H1 (cell line): ENCODE results near the gene ZNF654. TPM values are rescaled to one million over a fixed set of nuclear protein-coding genes. Genes with fewer than 3 reads are reported as not detected.

ENCODE experiments used
- CTCF ChIA-PET: fragments of 300-600 bp; sonication (Branson Sonifier 250); formaldehyde crosslinking; loops from one replicate; lab custom pipeline; 2021; ENCODE audit not compliant: partially characterized antibody; lab: Charles Lee
- POLR2A ChIA-PET: fragments of 300-600 bp; sonication (Branson Sonifier 250); formaldehyde crosslinking; loops from one replicate; lab custom pipeline; 2021; ENCODE audit warnings: inconsistent platforms; ENCODE audit not compliant: partially characterized antibody; lab: Charles Lee
- DNase-seq, 2 experiments: peaks; one replicate each; pipeline versions ENCODE4 v3.0.0 to v3.0.0-alpha.2; 2010 to 2022; ENCODE audit warnings: low spot score in 2 of 2, low read depth in 1 of 2, mixed read lengths in 1 of 2
- FAIRE-seq: peaks from 2 replicates; lab custom pipeline; 2011; peaks lifted over from hg19 to GRCh38; lab: Jason Lieb, UNC
- H2AFZ ChIP-seq: 2 replicates; pipeline ENCODE4 v1.8.1; 2012; ENCODE audit warnings: low read length, inconsistent platforms
- H2AK5ac ChIP-seq: 2 replicates; pipeline ENCODE4 v1.6.1; 2013; ENCODE audit warnings: low read depth, low read length
- H2BK120ac ChIP-seq: replicated peaks from 2 replicates; pipeline ENCODE3; 2013; ENCODE audit warnings: low read depth, low read length, inconsistent platforms
- H2BK12ac ChIP-seq: 2 replicates; pipeline ENCODE4 v1.6.1; 2013; ENCODE audit warnings: low read depth, low read length
- H2BK15ac ChIP-seq: 2 replicates; pipeline ENCODE4 v1.6.1; 2013; ENCODE audit warnings: low read length
- H2BK20ac ChIP-seq: 2 replicates; pipeline ENCODE4 v1.6.1; 2013; ENCODE audit warnings: low read length
- H2BK5ac ChIP-seq: 2 replicates; pipeline ENCODE4 v1.6.1; 2013; ENCODE audit warnings: low read depth, low read length
- H3K14ac ChIP-seq: 2 replicates; pipeline ENCODE4 v1.6.1; 2013; ENCODE audit warnings: inconsistent platforms; ENCODE audit not compliant: insufficient read length
- H3K18ac ChIP-seq: 2 replicates; pipeline ENCODE4 v1.6.1; 2013; ENCODE audit warnings: low read length; ENCODE audit errors: extremely low read depth
- H3K23ac ChIP-seq: 2 replicates; pipeline ENCODE4 v1.6.1; 2013; ENCODE audit warnings: inconsistent platforms; ENCODE audit not compliant: insufficient read length
- H3K23me2 ChIP-seq: 2 replicates; pipeline ENCODE4 v1.6.1; 2013; ENCODE audit warnings: low read depth, low read length
- H3K27ac ChIP-seq: 2 replicates; pipeline ENCODE4 v1.6.1; 2011; ENCODE audit warnings: low read depth, low read length, inconsistent platforms
- H3K27me3 ChIP-seq, 4 experiments: replicated peaks in 1 of 4; 1 replicate in 1 of 4; 2 replicates in 3 of 4; pipeline versions ENCODE4 v1.6.1 to v1.8.1; 2011 to 2013; ENCODE audit warnings: low read length in 3 of 4, mild to moderate bottlenecking in 3 of 4, inconsistent platforms in 2 of 4, mixed read lengths in 2 of 4, moderate library complexity in 1 of 4; ENCODE audit not compliant: control insufficient read depth in 3 of 4, insufficient read depth in 3 of 4; ENCODE audit errors: extremely low read depth in 1 of 4
- H3K36me3 ChIP-seq, 4 experiments: 2 replicates each; pipeline versions ENCODE4 v1.6.1 to v1.8.1; 2011 to 2013; ENCODE audit warnings: mild to moderate bottlenecking in 4 of 4, low read length in 3 of 4, moderate library complexity in 2 of 4, control low read depth in 1 of 4, inconsistent platforms in 1 of 4; ENCODE audit not compliant: insufficient read depth in 4 of 4, control insufficient read depth in 2 of 4
- H3K4ac ChIP-seq: replicated peaks from 2 replicates; pipeline ENCODE3; 2013; ENCODE audit warnings: low read length, low read depth, mixed read lengths, inconsistent platforms; ENCODE audit not compliant: insufficient read length
- H3K4me1 ChIP-seq, 4 experiments: replicated peaks in 1 of 4; 1 replicate in 1 of 4; 2 replicates in 3 of 4; pipeline versions ENCODE4 v1.6.1 to v1.8.1; 2011 to 2013; ENCODE audit warnings: low read length in 3 of 4, inconsistent platforms in 2 of 4, mixed read lengths in 1 of 4; ENCODE audit not compliant: insufficient read depth in 4 of 4, control insufficient read depth in 3 of 4
- H3K4me2 ChIP-seq, 2 experiments: 2 replicates each; pipeline versions ENCODE4 v1.6.1 to v1.8.1; 2011 to 2013; ENCODE audit warnings: low read depth in 2 of 2, low read length in 2 of 2, control low read depth in 1 of 2, inconsistent platforms in 1 of 2, mild to moderate bottlenecking in 1 of 2; ENCODE audit not compliant: insufficient read depth in 1 of 2
- H3K4me3 ChIP-seq, 4 experiments: fragments of 200-600, 300-600 bp in 1 of 4; sonication (generic), shearing (Covaris generic), sonication (Bioruptor Twin) in 1 of 4; 2 replicates each; pipeline versions ENCODE4 v1.5.1 to v1.8.1; 2011 to 2016; ENCODE audit warnings: low read length in 4 of 4, low read depth in 3 of 4, control low read depth in 2 of 4, inconsistent platforms in 2 of 4, mild to moderate bottlenecking in 2 of 4, mixed read lengths in 1 of 4, moderate library complexity in 1 of 4; ENCODE audit not compliant: insufficient read depth in 2 of 4; ENCODE audit errors: extremely low read depth in 1 of 4
- H3K56ac ChIP-seq: replicated peaks from 2 replicates; pipeline ENCODE3; 2013; ENCODE audit warnings: low read depth, mild to moderate bottlenecking, mixed read lengths, low read length, inconsistent platforms; ENCODE audit not compliant: insufficient read length
- H3K79me1 ChIP-seq: 2 replicates; pipeline ENCODE4 v1.6.1; 2013; ENCODE audit warnings: low read depth, low read length, control low read depth
- H3K79me2 ChIP-seq, 2 experiments: 2 replicates each; pipeline versions ENCODE4 v1.6.1 to v1.8.1; 2012 to 2013; ENCODE audit warnings: low read length in 2 of 2, mild to moderate bottlenecking in 2 of 2, inconsistent platforms in 1 of 2; ENCODE audit not compliant: insufficient read depth in 2 of 2, control insufficient read depth in 1 of 2
- H3K9ac ChIP-seq, 4 experiments: replicated peaks in 1 of 4; 1 replicate in 1 of 4; 2 replicates in 3 of 4; pipeline versions ENCODE4 v1.6.1 to v1.8.1; 2011 to 2013; ENCODE audit warnings: low read depth in 3 of 4, low read length in 3 of 4, control low read depth in 2 of 4, mild to moderate bottlenecking in 2 of 4, moderate library complexity in 2 of 4, inconsistent platforms in 1 of 4; ENCODE audit errors: extremely low read depth in 1 of 4
- H3K9me3 ChIP-seq, 2 experiments: 2 replicates each; pipeline versions ENCODE4 v1.6.1 to v1.8.1; 2012 to 2013; ENCODE audit warnings: mild to moderate bottlenecking in 2 of 2, moderate library complexity in 2 of 2, control low read depth in 1 of 2, inconsistent platforms in 1 of 2, low read depth in 1 of 2, low read length in 1 of 2, mixed read lengths in 1 of 2; ENCODE audit not compliant: insufficient read depth in 2 of 2
- H4K20me1 ChIP-seq, 2 experiments: replicated peaks in 1 of 2; 2 replicates each; pipeline versions ENCODE3 to v1.8.1; 2011 to 2013; ENCODE audit warnings: inconsistent platforms in 2 of 2, low read length in 2 of 2, mild to moderate bottlenecking in 1 of 2; ENCODE audit not compliant: insufficient read depth in 2 of 2, control insufficient read depth in 1 of 2
- H4K5ac ChIP-seq: 2 replicates; pipeline ENCODE4 v1.6.1; 2013; ENCODE audit warnings: low read length, low read depth, mixed read lengths, inconsistent platforms; ENCODE audit not compliant: insufficient read length
- H4K8ac ChIP-seq: 2 replicates; pipeline ENCODE4 v1.8.0; 2013; ENCODE audit warnings: mild to moderate bottlenecking, moderate library complexity, low read length, inconsistent platforms; ENCODE audit not compliant: insufficient read depth; ENCODE audit errors: extremely low read depth
- H4K91ac ChIP-seq: replicated peaks from 2 replicates; pipeline ENCODE3; 2013; ENCODE audit warnings: low read length, mixed read lengths, inconsistent platforms; ENCODE audit not compliant: insufficient read length
- ATF2 ChIP-seq: IDR thresholded peaks from 2 replicates; pipeline ENCODE4 v1.6.1; 2012; ENCODE audit warnings: low read length, inconsistent platforms
- EGR1 ChIP-seq: IDR thresholded peaks from 2 replicates; pipeline ENCODE4 v1.6.1; 2011; ENCODE audit warnings: low read depth, low read length, borderline replicate concordance
- EP300 ChIP-seq, 2 experiments: IDR thresholded peaks; 1 replicate in 1 of 2; 2 replicates in 1 of 2; pipeline ENCODE4 v1.6.1; 2011 to 2012; ENCODE audit warnings: low read depth in 2 of 2, low read length in 2 of 2, mild to moderate bottlenecking in 2 of 2, borderline replicate concordance in 1 of 2, inconsistent platforms in 1 of 2, moderate library complexity in 1 of 2
- EZH2 ChIP-seq: fragments of 200-600 bp; sonication (generic); IDR thresholded peaks from 2 replicates; pipeline ENCODE4 v1.7.1; 2012; ENCODE audit warnings: low read depth, mild to moderate bottlenecking, moderate library complexity, low read length, inconsistent platforms; ENCODE audit not compliant: severe bottlenecking
- GABPA ChIP-seq: IDR thresholded peaks from 2 replicates; pipeline ENCODE4 v1.6.1; 2011; ENCODE audit warnings: mild to moderate bottlenecking, low read length, moderate library complexity, borderline replicate concordance; ENCODE audit not compliant: insufficient read depth
- GTF2F1 ChIP-seq: IDR thresholded peaks from 2 replicates; pipeline ENCODE4 v1.6.1; 2012; ENCODE audit warnings: low read depth, low read length, improper control_type of control experiment, borderline replicate concordance
- KDM4A ChIP-seq: IDR thresholded peaks from one replicate; pipeline ENCODE4 v1.7.1; 2012; ENCODE audit warnings: low read depth, mild to moderate bottlenecking, moderate library complexity, low read length, inconsistent platforms; ENCODE audit not compliant: severe bottlenecking
- MAFK ChIP-seq: IDR thresholded peaks from 2 replicates; pipeline ENCODE4 v1.6.1; 2012; ENCODE audit warnings: low read depth, mild to moderate bottlenecking, improper control_type of control experiment, low read length
- TEAD4 ChIP-seq: IDR thresholded peaks from 2 replicates; pipeline ENCODE4 v1.6.1; 2012; ENCODE audit warnings: low read depth, low read length, inconsistent platforms, mixed read lengths
- WGBS, 2 experiments: shearing (Covaris generic) in 1 of 2; methylation state at CpG; one replicate each; pipeline versions ENCODE4 v1.1.6 to v1.1.7; 2013 to 2015; ENCODE audit warnings: low lambda C conversion rate in 2 of 2, mixed read lengths in 2 of 2, inconsistent platforms in 1 of 2, low coverage in 1 of 2, missing lambda C conversion rate in 1 of 2; ENCODE audit not compliant: insufficient replicate concordance in 2 of 2, insufficient coverage in 1 of 2, insufficient read length in 1 of 2; ENCODE audit errors: extremely low coverage in 1 of 2, missing lambda C conversion rate in 1 of 2; 5-methylcytosine and 5-hydroxymethylcytosine counted together
- polyA plus RNA-seq, 7 experiments: library from polyadenylated mRNA; depleted of rRNA in 3 of 7; stranded (reverse) in 5 of 7; unstranded in 2 of 7; fragments of >200 nt in 5 of 7; fragments of 200-250 nt in 2 of 7; gene quantifications; 1 replicate in 5 of 7; 2 replicates in 1 of 7; 4 replicates in 1 of 7; pipeline versions ENCODE4 v1.2.1 to v1.2.3, GENCODE V29; 2011 to 2013; ENCODE audit warnings: missing spikeins in 2 of 7, mixed read lengths in 2 of 7
- total RNA-seq: library from RNA; stranded (reverse); fragmentation: NEBNext Ultra II Directional; extraction: Animal tissue kit (Norgen Biotek cat#: 25700); gene quantifications from 2 replicates; pipeline ENCODE4 v1.2.1, GENCODE V29; 2021

ZNF654 gene
- total and polyA plus RNA-seq, 2 of the 8 experiments (the other 6 are each of a cell fraction or from before 2014, with no cell fraction given), result 0.47 to 5.3 TPM

- H3K27me3 ChIP-seq, result no peaks in the 10 kb centered on the region
- H2BK20ac ChIP-seq, result no peak overlapping the region
- H3K4me2 ChIP-seq, result no peak overlapping the region
- H4K8ac ChIP-seq, result no peak overlapping the region
- no peaks in the 10 kb centered on the region for H3K79me1 ChIP-seq
- H3K23me2 ChIP-seq, result no peaks in the 10 kb centered on the region
- no peak overlapping the region for H3K14ac ChIP-seq
- H3K9ac ChIP-seq, result no peak overlapping the region
- no peak overlapping the region for H2BK120ac ChIP-seq
- POLR2A ChIA-PET, result no interaction called here
- no peak overlapping the region for H3K4me3 ChIP-seq
- no peak for FAIRE-seq
- H2AK5ac ChIP-seq, result no peak overlapping the region
- no peak overlapping the region for H4K91ac ChIP-seq
- H2AFZ ChIP-seq, result no peak overlapping the region
- no peaks in the 10 kb centered on the region for H3K79me2 ChIP-seq
- no peak overlapping the region for H3K23ac ChIP-seq
- no peak overlapping the region for H4K5ac ChIP-seq
- H3K4ac ChIP-seq, result no peak overlapping the region
- no peaks in the 10 kb centered on the region for H3K4me1 ChIP-seq
- no peak overlapping the region for H3K56ac ChIP-seq
- no peaks in the 10 kb centered on the region for H3K36me3 ChIP-seq
- H3K27ac ChIP-seq, result no peak overlapping the region
- no peak overlapping the region for H2BK15ac ChIP-seq
- no peak for DNase-seq
- CTCF ChIA-PET, result interaction anchor here (0.7 to 1.5 kb wide), 2 partner anchors 11 to 1218 kb away, joined by 3 read pairs; no protein-coding TSS in a partner anchor
- no peaks in the 10 kb centered on the region for H3K9me3 ChIP-seq
- no peak overlapping the region for H2BK12ac ChIP-seq
- no peak overlapping the region for H3K18ac ChIP-seq
- H2BK5ac ChIP-seq, result no peak overlapping the region
- TF ChIP-seq GABPA (no peak), EZH2 (no peak), MAFK (no peak), EP300 (IDR thresholded peaks at IDR 0.05; ENCODE audit: borderline replicate concordance in 1 of 2, low read depth in 2 of 2, low read length in 2 of 2) (no peak), KDM4A (no peak), GTF2F1 (no peak), ATF2 (no peak), TEAD4 (no peak), EGR1 (no peak)
- H4K20me1 ChIP-seq, result no peaks in the 10 kb centered on the region
- WGBS, 2 experiments, result 94% methylated on average over 4 of the region's 4 CpGs; no CpG with 5 or more reads in 1 of the 2 experiments
Measured at GRCh38 chr3:88040529-88040928, 18.5 kb upstream of the ZNF654 start.
